Measurements from ENCODE around the gene ERI3. TPM values are rescaled to one million over a fixed set of nuclear protein-coding genes. Genes with fewer than 3 reads are reported as not detected.

The ERI3 gene
- total RNA-seq, 2 experiments from 2014 or later = 42.3 to 43.3 TPM

GRCh38 chr1:44251486-44251885 lies 103.6 kb downstream of the ERI3 start:
- intact Hi-C loops (cut with micrococcal nuclease) = no loop called here
- CTCF ChIA-PET = interaction anchor here (1.3 kb wide), 1 partner anchor 33 kb away, joined by 3 read pairs; no protein-coding TSS in a partner anchor
- no peak for ATAC-seq
- no peaks in the 10 kb centered on the region for H3K27me3 Mint-ChIP-seq
- H3K4me3 Mint-ChIP-seq = no peak overlapping the region
- no peaks in the 10 kb centered on the region for H3K36me3 Mint-ChIP-seq (ENCODE audit: low read depth)
- POLR2A ChIA-PET = no interaction called here
- no peaks in the 10 kb centered on the region for H3K4me1 Mint-ChIP-seq (ENCODE audit: low read depth)
- no peak for TF ChIP-seq CTCF (IDR thresholded peaks at IDR 0.05)
- DNase-seq = no peak
- H3K27ac Mint-ChIP-seq = no peak overlapping the region
- H3K9me3 Mint-ChIP-seq = no peaks in the 10 kb centered on the region

- no peak overlapping the region for H3K4me3 Mint-ChIP-seq
- TF ChIP-seq CTCF (IDR thresholded peaks at IDR 0.05) = no peak
- DNase-seq (no peak), ATAC-seq (no peak)
- no peaks in the 10 kb centered on the region for H3K27me3 Mint-ChIP-seq
- no peaks in the 10 kb centered on the region for H3K36me3 Mint-ChIP-seq (ENCODE audit: low read depth)
- no peak overlapping the region for H3K27ac Mint-ChIP-seq
- no peaks in the 10 kb centered on the region for H3K4me1 Mint-ChIP-seq (ENCODE audit: low read depth)
- H3K9me3 Mint-ChIP-seq = no peaks in the 10 kb centered on the region
- intact Hi-C loops (cut with micrococcal nuclease) = no loop called here
- ChIA-PET POLR2A (no interaction called here), CTCF (interaction anchor here (1.0 to 1.1 kb wide), 2 partner anchors 13 to 33 kb away, joined by 4 read pairs; no protein-coding TSS in a partner anchor)
These were observed 104.8 kb downstream of the ERI3 start for GRCh38 chr1:44250068-44250781.

GRCh38 chr1:44249543-44249942 lies 105.5 kb downstream of the ERI3 start:
- no peak overlapping the region for H3K27ac Mint-ChIP-seq
- no peaks in the 10 kb centered on the region for H3K9me3 Mint-ChIP-seq
- H3K4me1 Mint-ChIP-seq (ENCODE audit: low read depth) = no peaks in the 10 kb centered on the region
- TF ChIP-seq CTCF (IDR thresholded peaks at IDR 0.05) = no peak
- ATAC-seq = no peak
- H3K4me3 Mint-ChIP-seq = no peak overlapping the region
- intact Hi-C loops (cut with micrococcal nuclease) = no loop called here
- DNase-seq = no peak
- no peaks in the 10 kb centered on the region for H3K36me3 Mint-ChIP-seq (ENCODE audit: low read depth)
- ChIA-PET POLR2A (interaction anchor here (0.8 kb wide), 1 partner anchor 15 kb away, joined by 3 read pairs; no protein-coding TSS in a partner anchor), CTCF (interaction anchor here (1.0 to 1.1 kb wide), 2 partner anchors 12 to 32 kb away, joined by 4 read pairs; no protein-coding TSS in a partner anchor)
- H3K27me3 Mint-ChIP-seq = no peaks in the 10 kb centered on the region

GRCh38 chr1:44246806-44247205 lies 108.3 kb downstream of the ERI3 start:
- POLR2A ChIA-PET = no interaction called here

More at GRCh38 chr1:44246806-44247205, 108.3 kb downstream of the ERI3 start:
- Mint-ChIP-seq H3K36me3 (ENCODE audit: low read depth) (no peaks in the 10 kb centered on the region), H3K4me1 (ENCODE audit: low read depth) (no peaks in the 10 kb centered on the region), H3K4me3 (no peak overlapping the region), H3K27me3 (no peaks in the 10 kb centered on the region), H3K9me3 (no peaks in the 10 kb centered on the region), H3K27ac (no peak overlapping the region)
- CTCF ChIA-PET = interaction anchor here (1.2 to 1.3 kb wide), 2 partner anchors 8 to 29 kb away, joined by 4 read pairs; no protein-coding TSS in a partner anchor
- no peak for ATAC-seq
- DNase-seq = no peak
- no peak for TF ChIP-seq CTCF (IDR thresholded peaks at IDR 0.05)
- intact Hi-C loops (cut with micrococcal nuclease) = no loop called here
